ENCODE data around the gene CIRBP. TPM values are rescaled to one million over a fixed set of nuclear protein-coding genes. Genes with fewer than 3 reads are reported as not detected.

The CIRBP gene
- total and polyA plus RNA-seq, 2 of the 13 experiments (the other 11 are each of a cell fraction or from before 2014, with no cell fraction given) = 133 to 140 TPM

DNA sequence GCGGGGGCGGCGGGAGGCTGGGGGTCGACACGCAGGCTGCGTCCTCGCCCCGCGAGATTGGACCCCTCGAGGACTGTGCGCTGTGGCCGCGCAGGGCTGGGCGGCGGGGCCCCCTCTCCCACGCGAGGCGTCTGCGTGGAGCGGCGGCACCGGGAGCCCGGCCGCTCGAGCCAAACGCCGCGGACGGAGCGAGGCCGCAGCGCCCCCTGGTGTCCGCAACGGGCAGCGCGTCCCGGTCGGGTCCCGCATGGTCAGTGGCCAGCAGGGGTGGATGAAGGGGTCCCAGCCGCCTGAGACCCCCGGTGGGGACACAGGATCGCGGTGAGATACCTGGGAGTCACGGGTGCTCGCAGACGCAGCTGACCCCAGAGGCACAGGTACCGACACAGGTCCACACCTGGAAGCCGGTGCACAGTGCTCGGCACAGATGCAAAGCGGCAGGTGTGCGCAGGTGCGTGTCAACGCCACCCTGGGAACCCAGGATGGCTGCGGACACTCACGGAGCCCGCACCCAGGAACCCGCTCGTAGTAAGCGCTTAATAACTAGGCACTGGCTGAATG is 2.1 kb upstream of the CIRBP start (continued):
- TF ChIP-seq, protein P1, sequence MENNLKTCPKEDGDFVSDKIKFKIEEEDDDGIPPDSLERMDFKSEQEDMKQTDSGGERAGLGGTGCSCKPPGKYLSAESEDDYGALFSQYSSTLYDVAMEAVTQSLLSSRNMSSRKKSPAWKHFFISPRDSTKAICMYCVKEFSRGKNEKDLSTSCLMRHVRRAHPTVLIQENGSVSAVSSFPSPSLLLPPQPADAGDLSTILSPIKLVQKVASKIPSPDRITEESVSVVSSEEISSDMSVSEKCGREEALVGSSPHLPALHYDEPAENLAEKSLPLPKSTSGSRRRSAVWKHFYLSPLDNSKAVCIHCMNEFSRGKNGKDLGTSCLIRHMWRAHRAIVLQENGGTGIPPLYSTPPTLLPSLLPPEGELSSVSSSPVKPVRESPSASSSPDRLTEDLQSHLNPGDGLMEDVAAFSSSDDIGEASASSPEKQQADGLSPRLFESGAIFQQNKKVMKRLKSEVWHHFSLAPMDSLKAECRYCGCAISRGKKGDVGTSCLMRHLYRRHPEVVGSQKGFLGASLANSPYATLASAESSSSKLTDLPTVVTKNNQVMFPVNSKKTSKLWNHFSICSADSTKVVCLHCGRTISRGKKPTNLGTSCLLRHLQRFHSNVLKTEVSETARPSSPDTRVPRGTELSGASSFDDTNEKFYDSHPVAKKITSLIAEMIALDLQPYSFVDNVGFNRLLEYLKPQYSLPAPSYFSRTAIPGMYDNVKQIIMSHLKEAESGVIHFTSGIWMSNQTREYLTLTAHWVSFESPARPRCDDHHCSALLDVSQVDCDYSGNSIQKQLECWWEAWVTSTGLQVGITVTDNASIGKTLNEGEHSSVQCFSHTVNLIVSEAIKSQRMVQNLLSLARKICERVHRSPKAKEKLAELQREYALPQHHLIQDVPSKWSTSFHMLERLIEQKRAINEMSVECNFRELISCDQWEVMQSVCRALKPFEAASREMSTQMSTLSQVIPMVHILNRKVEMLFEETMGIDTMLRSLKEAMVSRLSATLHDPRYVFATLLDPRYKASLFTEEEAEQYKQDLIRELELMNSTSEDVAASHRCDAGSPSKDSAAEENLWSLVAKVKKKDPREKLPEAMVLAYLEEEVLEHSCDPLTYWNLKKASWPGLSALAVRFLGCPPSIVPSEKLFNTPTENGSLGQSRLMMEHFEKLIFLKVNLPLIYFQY (CRISPR knock-in tag; IDR thresholded peaks at IDR 0.05; ENCODE audit: borderline replicate concordance) = peak; percentile 74; the same call in 1 of the 2 replicates
- TF ChIP-seq, protein P2, sequence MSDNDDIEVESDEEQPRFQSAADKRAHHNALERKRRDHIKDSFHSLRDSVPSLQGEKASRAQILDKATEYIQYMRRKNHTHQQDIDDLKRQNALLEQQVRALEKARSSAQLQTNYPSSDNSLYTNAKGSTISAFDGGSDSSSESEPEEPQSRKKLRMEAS (IDR thresholded peaks at IDR 0.05) = peak; percentile 58
- TF ChIP-seq, protein P3, sequence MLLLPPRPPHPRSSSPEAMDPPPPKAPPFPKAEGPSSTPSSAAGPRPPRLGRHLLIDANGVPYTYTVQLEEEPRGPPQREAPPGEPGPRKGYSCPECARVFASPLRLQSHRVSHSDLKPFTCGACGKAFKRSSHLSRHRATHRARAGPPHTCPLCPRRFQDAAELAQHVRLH (CRISPR knock-in tag; IDR thresholded peaks at IDR 0.05; ENCODE audit: borderline replicate concordance, low read depth) = 0 out of 2 replicates have a peak, but pooled peaks have one; percentile 28
- TF ChIP-seq, protein P4, sequence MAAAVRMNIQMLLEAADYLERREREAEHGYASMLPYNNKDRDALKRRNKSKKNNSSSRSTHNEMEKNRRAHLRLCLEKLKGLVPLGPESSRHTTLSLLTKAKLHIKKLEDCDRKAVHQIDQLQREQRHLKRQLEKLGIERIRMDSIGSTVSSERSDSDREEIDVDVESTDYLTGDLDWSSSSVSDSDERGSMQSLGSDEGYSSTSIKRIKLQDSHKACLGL (CRISPR knock-in tag; IDR thresholded peaks at IDR 0.05) = 0 out of 2 replicates have a peak, but pooled peaks have one; percentile 38
- peak; percentile 55; the same call in 1 of the 2 replicates for TF ChIP-seq SRY (CRISPR knock-in tag; IDR thresholded peaks at IDR 0.05)
- TF ChIP-seq GABPA (IDR thresholded peaks at IDR 0.05; ENCODE audit: low read depth, low read length) = no peak
- TF ChIP-seq GABPA (CRISPR knock-in tag; IDR thresholded peaks at IDR 0.05; ENCODE audit: low read depth) = no peak
- TF ChIP-seq ARNTL (CRISPR knock-in tag; IDR thresholded peaks at IDR 0.05) = no peak
- TF ChIP-seq, protein P5, sequence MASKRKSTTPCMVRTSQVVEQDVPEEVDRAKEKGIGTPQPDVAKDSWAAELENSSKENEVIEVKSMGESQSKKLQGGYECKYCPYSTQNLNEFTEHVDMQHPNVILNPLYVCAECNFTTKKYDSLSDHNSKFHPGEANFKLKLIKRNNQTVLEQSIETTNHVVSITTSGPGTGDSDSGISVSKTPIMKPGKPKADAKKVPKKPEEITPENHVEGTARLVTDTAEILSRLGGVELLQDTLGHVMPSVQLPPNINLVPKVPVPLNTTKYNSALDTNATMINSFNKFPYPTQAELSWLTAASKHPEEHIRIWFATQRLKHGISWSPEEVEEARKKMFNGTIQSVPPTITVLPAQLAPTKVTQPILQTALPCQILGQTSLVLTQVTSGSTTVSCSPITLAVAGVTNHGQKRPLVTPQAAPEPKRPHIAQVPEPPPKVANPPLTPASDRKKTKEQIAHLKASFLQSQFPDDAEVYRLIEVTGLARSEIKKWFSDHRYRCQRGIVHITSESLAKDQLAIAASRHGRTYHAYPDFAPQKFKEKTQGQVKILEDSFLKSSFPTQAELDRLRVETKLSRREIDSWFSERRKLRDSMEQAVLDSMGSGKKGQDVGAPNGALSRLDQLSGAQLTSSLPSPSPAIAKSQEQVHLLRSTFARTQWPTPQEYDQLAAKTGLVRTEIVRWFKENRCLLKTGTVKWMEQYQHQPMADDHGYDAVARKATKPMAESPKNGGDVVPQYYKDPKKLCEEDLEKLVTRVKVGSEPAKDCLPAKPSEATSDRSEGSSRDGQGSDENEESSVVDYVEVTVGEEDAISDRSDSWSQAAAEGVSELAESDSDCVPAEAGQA (IDR thresholded peaks at IDR 0.05; ENCODE audit: low read depth) = no peak
- TF ChIP-seq, protein P5 (CRISPR knock-in tag; IDR thresholded peaks at IDR 0.05; ENCODE audit: borderline replicate concordance) = 0 out of 2 replicates have a peak, but pooled peaks have one; percentile 16
- peak; percentile 63; the same call in 1 of the 2 replicates for TF ChIP-seq TSC22D2 (CRISPR knock-in tag; IDR thresholded peaks at IDR 0.05; ENCODE audit: borderline replicate concordance)
- no peak for TF ChIP-seq TCF7 (IDR thresholded peaks at IDR 0.05; ENCODE audit: low read depth)
- peak; percentile 48; the same call in 1 of the 2 replicates for TF ChIP-seq MED1 (CRISPR knock-in tag; IDR thresholded peaks at IDR 0.05)
- TF ChIP-seq, protein P6, sequence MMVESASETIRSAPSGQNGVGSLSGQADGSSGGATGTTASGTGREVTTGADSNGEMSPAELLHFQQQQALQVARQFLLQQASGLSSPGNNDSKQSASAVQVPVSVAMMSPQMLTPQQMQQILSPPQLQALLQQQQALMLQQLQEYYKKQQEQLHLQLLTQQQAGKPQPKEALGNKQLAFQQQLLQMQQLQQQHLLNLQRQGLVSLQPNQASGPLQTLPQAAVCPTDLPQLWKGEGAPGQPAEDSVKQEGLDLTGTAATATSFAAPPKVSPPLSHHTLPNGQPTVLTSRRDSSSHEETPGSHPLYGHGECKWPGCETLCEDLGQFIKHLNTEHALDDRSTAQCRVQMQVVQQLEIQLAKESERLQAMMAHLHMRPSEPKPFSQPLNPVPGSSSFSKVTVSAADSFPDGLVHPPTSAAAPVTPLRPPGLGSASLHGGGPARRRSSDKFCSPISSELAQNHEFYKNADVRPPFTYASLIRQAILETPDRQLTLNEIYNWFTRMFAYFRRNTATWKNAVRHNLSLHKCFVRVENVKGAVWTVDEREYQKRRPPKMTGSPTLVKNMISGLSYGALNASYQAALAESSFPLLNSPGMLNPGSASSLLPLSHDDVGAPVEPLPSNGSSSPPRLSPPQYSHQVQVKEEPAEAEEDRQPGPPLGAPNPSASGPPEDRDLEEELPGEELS (CRISPR knock-in tag; IDR thresholded peaks at IDR 0.05) = no peak

All from HepG2 (cell line).